Nucleus accumbens (tissue), 56 donors: ENCODE data around the gene CSTPP1.
"Not testable (repeated sequence)": the region's sequence is repeated elsewhere in the genome, so short reads cannot be mapped to it uniquely, and the experiment has no call there.

Source experiments
- DNase-seq, 56 donors: peaks; one replicate each; lab custom pipeline; 2025; lab: John Stamatoyannopoulos, UW

CSTPP1 gene

GRCh38 chr11:46948378-46949131 lies 12.0 kb downstream of the CSTPP1 start:
- DNase-seq = no peak

GRCh38 chr11:46949297-46949696 lies 12.7 kb downstream of the CSTPP1 start:
- no peak for DNase-seq

DNA sequence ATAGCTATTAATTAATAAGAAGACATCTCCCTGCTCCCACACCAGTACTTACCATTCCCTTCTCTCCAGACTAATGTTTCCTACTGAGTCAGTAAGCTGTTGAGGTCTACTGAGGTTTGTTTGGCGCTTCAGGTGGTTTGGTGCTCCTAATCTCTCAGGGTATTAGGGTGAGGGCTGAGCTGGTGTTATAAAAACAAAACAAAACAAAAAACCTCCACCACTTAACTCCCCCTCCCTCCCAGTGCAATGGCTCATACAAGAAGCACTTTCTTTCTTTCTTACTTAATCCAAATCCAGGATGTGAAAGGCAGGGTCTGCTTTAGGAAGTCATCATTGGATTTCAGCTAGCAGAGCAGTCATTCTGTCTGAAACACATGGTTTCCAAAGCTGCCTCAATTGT lies 15.3 kb downstream of the CSTPP1 start:
- DNase-seq = no peak

DNA sequence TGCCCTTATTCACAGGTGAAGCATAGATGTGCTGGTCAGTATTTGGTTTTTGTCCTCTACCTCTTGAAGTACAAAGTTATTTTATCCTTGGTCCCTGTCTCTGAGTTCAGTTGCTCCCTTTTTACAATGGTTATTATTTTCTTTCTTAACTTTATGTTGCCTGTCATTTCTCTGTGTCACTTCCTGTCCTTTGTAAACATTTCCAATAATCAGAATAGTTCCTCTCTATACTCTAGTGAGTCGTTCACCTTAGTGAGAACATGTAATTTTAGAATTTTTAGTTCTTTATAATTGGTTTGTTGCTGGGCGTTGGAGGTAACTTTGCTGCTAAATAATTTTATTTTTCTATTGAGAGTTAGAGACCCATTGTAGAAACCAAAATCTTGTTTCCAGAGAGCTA lies 16.0 kb downstream of the CSTPP1 start:
- DNase-seq = no peak

GRCh38 chr11:46953093-46953492 lies 16.5 kb downstream of the CSTPP1 start:
- DNase-seq = no peak

DNA sequence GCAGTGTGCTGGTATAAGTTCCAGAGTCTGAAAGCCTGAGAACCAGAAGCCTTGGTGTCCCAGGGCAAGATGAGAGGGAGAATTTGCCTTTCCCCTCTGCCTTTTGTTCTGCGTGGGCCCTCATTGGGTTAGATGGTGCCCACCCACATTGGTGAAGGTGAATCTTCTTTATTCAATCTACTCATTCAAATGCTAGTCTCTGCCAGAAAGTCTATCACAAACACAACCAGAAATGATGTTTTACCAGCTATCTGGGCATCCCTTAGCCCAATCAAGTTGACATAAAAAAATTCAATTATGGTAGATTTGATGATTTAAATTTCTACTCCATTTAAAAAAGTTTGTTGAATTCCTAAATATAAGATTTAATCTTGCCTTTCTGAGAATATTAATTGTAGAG lies 22.2 kb downstream of the CSTPP1 start:
- no peak for DNase-seq

GRCh38 chr11:46961041-46961440 lies 24.5 kb downstream of the CSTPP1 start:
- DNase-seq = no peak

DNA sequence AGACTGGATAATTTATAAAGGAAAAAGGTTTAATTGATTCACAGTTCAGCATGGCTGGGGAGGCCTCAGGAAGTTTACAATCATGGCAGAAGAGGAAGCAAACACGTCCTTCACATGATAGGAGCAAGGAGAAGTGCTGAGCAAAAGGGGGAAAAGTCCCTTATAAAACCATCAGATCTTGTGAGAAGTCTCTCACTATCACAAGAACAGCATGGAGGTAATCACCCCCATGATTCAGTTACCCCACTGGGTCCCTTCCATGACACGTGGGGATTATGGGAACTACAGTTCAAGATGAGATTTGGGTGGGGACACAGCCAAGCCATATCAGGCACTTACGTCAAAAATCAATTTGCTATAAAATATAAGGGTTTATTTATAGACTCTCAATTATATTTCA lies 25.3 kb downstream of the CSTPP1 start:
- not testable (repeated sequence) for DNase-seq

DNA sequence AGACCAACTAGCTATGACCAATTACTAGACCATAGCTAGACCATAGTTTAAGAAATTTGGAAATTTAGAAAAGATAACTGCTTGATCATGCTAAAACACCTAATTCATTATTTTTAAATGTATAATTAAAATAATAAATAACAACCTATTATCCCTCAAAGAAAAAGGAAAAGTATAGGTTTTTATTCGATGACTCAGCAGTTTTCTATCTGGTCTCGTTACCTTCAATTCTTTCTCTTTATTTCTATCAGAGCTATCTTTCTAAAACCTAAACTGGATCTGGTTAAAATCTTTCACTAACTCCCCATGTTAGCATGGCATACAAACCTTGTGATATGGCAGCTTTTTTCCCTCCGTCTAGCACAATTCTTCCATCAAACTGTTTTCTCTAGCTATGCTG lies 27.3 kb downstream of the CSTPP1 start:
- DNase-seq = no peak

GRCh38 chr11:46966773-46967172 lies 30.2 kb downstream of the CSTPP1 start:
- DNase-seq = no peak

DNA sequence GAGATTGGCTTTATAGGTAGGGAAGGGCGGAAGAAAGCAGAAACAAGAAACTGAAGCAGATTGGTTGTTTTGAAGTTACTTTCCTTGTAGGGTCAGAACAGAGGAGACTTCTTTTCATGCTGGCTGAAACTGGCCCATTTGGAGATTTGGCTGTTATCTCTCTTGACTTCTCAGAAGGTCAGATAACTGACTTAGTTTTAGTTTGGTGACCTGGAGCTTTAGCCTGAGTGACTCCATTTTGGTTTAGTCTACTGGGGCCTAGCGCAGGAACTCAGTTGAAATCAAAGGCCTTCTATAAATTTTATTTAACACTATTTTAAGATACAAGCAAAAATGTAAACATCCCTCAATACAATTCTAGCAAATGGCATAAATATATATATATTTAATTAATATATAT lies 31.4 kb downstream of the CSTPP1 start:
- no peak for DNase-seq

DNA sequence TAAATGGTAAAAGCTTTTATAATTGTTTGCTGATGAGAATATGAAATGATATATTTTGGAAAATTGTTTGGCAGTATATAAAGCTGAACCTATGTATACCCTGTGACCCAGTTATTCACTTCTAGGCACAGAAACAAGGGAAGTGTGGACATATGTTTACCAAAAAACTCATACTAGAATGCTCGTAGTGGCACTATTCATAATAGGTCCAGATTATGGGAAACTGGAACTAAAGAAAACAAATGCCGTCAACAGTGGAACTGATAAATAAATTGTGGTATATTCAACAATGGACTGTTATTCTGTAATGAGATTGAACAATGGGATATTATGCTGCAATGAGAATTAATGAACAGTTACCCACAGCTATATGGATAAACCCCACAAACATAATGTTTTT lies 32.8 kb downstream of the CSTPP1 start:
- no peak for DNase-seq

GRCh38 chr11:46970913-46971625 lies 34.5 kb downstream of the CSTPP1 start:
- no peak for DNase-seq

GRCh38 chr11:46972343-46972742 lies 35.8 kb downstream of the CSTPP1 start:
- DNase-seq = no peak

DNA sequence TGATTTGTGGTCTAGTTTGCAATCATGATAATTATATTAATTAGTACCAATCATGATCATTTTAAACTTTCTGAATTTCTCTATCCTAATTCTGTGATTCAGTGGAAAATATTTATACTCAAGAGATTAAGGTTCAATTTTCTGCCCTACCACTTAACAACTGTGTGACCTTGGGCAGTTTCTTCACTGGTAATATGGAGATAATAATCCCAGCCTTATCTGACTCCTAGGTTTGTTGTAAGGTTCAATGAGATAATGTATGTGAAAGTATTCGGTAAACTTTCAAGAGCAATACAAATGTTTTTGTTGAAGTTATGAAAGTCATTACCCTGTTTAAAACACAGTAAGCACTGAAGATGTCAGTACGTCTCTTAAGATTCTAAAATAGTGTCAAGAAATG lies 36.3 kb downstream of the CSTPP1 start:
- no peak for DNase-seq

- DNase-seq = no peak
Measured at GRCh38 chr11:46976182-46976854, 39.8 kb downstream of the CSTPP1 start.

GRCh38 chr11:46977038-46977813 lies 40.7 kb downstream of the CSTPP1 start:
- peak in 50 of 56 donors; percentile 4 to 75 (median 42) for DNase-seq

- no peak for DNase-seq
Measured at GRCh38 chr11:46978005-46978491, 41.5 kb downstream of the CSTPP1 start.

- no peak for DNase-seq
Measured at GRCh38 chr11:46979358-46979757, 42.8 kb downstream of the CSTPP1 start.

GRCh38 chr11:46981436-46981835 lies 44.9 kb downstream of the CSTPP1 start:
- no peak for DNase-seq
